Stimulated activated CD8-positive, alpha-beta memory T cell treated with anti-CD3 and anti-CD28 coated beads, Interleukin-12 subunit alpha, Interleukin-12 subunit beta, amount 100 ng/mL, for 4 hours (primary cell): ENCODE measurements around the gene HOXD10.

Source experiments
- DNase-seq: peaks from one replicate; pipeline ENCODE4 v3.0.0-alpha.2; 2020; ENCODE audit warnings: low read depth

HOXD10 gene

DNA sequence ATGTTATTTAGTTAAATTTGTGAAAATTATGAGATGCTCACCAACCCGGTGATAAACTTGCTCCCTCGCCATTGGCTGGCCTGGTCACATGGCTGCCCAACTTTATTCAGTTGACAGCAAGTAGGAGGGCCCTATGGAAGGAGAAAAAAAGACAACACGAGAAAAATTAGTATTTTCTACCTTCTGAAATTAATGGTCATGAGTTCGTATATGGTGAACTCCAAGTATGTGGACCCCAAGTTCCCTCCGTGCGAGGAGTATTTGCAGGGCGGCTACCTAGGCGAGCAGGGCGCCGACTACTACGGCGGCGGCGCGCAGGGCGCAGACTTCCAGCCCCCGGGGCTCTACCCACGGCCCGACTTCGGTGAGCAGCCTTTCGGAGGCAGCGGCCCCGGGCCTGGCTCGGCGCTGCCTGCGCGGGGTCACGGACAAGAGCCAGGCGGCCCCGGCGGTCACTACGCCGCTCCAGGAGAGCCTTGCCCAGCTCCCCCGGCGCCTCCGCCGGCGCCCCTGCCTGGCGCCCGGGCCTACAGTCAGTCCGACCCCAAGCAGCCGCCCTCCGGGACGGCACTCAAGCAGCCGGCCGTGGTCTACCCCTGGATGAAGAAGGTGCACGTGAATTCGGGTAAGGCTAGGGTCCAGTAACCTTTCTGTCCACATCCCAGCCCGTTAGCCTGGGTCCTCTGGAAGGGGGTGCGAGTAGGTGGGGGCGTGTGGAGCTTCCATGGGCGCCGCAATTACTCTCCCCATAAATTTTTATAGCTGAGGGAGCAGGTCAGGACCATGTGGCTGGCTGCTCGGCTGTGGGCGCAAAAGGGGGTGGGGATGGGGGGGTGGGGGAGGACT, 35.1 kb downstream of the HOXD10 start, which contains the start of gene HOXD4:
Gene HOXD4 (plus strand): TSS at position 109 of the 846 bp plus-strand sequence. CDS start 84 bp downstream, at position 193.
- no peak for DNase-seq

DNA sequence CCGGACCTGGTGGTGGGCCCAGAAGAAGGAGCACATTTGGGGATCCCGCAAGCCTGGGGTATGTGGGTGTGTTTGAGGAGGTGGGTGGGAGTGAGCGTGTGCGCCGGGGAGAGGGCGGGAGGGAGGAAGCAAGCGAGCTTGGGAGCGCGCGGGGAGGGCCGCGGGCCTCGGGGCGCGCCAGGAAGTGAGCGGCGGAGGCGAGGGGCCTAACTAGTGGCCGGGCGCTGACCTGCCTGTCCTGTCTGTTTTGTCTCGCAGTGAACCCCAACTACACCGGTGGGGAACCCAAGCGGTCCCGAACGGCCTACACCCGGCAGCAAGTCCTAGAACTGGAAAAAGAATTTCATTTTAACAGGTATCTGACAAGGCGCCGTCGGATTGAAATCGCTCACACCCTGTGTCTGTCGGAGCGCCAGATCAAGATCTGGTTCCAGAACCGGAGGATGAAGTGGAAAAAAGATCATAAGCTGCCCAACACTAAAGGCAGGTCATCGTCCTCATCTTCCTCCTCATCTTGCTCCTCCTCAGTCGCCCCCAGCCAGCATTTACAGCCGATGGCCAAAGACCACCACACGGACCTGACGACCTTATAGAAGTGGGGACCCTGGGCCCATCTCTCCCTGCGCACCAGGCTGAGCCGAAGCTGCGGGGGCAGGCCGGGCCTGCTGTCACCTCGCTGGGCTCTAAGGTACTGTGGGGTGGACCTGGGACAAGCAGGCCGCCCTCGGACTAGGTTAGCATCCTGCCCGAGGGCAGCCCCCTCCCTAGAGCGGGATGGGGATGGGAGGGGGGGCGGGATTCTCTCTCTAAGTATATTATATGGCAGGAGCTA, 36.0 kb downstream of the HOXD10 start:
- DNase-seq: no peak

GRCh38 chr2:176154576-176155252, 38.1 kb downstream of the HOXD10 start:
- no peak for DNase-seq

DNA sequence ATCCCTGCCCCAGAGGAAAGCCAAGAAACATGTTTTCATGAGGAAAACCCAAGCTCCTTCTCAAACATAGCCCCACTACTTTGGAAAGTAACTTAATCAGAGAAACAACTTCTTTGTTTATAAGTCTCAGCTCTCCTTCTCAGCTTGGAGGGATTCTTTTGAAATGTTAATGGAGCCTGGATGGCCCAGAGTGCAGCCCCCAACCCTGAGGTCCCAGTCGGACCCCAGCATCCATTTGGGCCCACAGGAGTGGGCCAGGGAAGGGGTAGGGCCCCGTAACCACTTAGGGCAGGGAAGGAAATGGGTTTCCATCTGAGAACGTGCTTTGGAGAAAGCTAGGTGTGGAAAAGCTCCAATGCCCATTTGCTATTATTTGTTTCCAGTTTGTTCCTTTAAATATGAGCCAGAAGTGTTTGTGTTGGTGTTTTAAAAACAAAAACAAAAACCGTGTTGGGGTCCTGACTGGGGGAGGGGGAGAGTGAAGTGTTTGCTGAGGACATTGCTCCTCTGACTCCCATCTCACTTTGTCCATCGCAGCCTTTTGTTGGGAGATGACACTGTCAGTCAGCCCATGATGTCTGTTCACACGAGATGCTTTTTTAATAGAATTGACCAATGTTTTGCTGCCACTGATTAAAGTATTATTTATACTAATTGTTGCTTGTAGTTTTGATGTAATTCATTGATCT, 38.9 kb downstream of the HOXD10 start:
- no peak for DNase-seq

DNA sequence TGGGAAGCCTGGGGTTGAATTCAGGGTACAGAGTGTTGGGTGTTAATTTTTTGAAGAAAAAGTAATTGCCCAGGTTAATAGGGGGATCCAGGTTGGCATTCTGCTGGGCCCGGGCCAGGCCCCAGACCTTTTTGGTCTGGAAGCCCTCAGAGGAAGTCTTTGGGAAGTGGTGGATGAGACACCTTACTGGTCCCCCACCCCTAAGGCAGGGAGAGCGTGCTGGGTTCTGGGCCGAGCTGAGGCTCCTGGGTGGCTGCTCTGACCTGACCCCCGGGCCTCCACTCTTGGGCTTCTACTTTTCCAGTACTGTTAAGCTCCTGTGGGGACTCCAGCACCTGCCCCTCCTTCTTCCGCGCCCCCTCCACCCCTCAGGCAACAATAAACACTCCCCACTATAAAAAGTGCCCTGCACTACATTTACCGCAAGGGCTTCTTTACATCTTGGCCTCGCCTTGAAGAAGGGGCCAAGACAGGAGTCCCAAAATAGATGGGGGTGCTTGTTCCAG, 39.8 kb downstream of the HOXD10 start:
- DNase-seq: no peak

GRCh38 chr2:176156807-176157498, 40.4 kb downstream of the HOXD10 start, which contains the start of gene HOXD3:
TSS of gene HOXD3 (plus strand) at chr2:176157307. CDS start at chr2:176169115, 11,808 bp downstream.
- no peak for DNase-seq

GRCh38 chr2:176157499-176158185, 41.1 kb downstream of the HOXD10 start:
- no peak for DNase-seq

- DNase-seq: no peak
Observed at GRCh38 chr2:176158186-176158591, 41.6 kb downstream of the HOXD10 start.

- DNase-seq: no peak
Observed at GRCh38 chr2:176158855-176159662, 42.5 kb downstream of the HOXD10 start.

- DNase-seq: no peak
Observed at GRCh38 chr2:176159663-176160250, 43.2 kb downstream of the HOXD10 start.

GRCh38 chr2:176160251-176160985, 43.8 kb downstream of the HOXD10 start:
- DNase-seq: no peak

GRCh38 chr2:176160986-176161824, 44.6 kb downstream of the HOXD10 start:
- DNase-seq: no peak

GRCh38 chr2:176161825-176162626, 45.4 kb downstream of the HOXD10 start:
- no peak for DNase-seq

GRCh38 chr2:176162911-176163671, 46.5 kb downstream of the HOXD10 start:
- DNase-seq: no peak

GRCh38 chr2:176163672-176164056, 47.1 kb downstream of the HOXD10 start:
- DNase-seq: no peak

DNA sequence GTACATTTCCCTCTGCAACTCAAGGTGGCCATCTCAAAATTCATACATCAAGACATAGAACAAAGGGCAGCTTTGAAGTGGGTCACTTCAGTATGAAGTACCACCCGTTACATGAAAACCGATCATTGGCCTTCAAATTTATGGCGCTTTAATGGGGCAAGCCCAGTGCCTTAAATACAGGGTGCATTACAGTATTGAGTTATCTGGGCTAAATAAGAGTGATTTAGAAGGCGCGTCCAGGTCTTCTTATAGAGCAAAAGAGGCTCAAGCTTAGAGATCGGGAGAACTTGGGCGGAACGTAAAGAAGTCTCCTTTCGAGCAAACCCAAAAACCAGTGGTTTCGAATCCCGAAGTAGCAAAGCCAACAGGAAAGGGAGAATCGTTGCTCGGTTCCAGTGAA, 47.6 kb downstream of the HOXD10 start:
- DNase-seq: no peak
